Stomach (tissue), 9 donors: Measurements from ENCODE around the gene ERMARD. TPM values are rescaled to one million over a fixed set of nuclear protein-coding genes. Genes with fewer than 3 reads are reported as not detected.

Experiments used
- DNase-seq, 2 donors: peaks; one replicate each; pipeline versions ENCODE4 v3.0.0 to v3.0.0-alpha.2; 2013 to 2019
- H3K27ac ChIP-seq, 5 donors: fragments of 200-600 bp in 4 of 5; sonication (generic) in 4 of 5; one replicate each; pipeline ENCODE4 v1.5.1; 2013 to 2019; ENCODE audit warnings: mild to moderate bottlenecking in 1 of 5, moderate library complexity in 1 of 5
- H3K27me3 ChIP-seq, 3 donors: fragments of 200-600 bp; sonication (generic); one replicate each; pipeline ENCODE4 v1.5.1; 2017 to 2019; ENCODE audit warnings: mixed run types in 1 of 3
- H3K36me3 ChIP-seq, 4 donors: fragments of 200-600 bp; sonication (generic); 1 replicate in 3 of 4; 2 replicates in 1 of 4; pipeline ENCODE4 v1.5.1; 2016 to 2019
- H3K4me1 ChIP-seq, 4 donors: fragments of 200-600 bp; sonication (generic); one replicate each; pipeline ENCODE4 v1.5.1; 2016 to 2019
- H3K4me3 ChIP-seq, 4 donors: fragments of 200-600 bp; sonication (generic) in 3 of 4; one replicate each; pipeline ENCODE4 v1.5.1; 2016 to 2019; ENCODE audit warnings: mild to moderate bottlenecking in 1 of 4
- H3K9me3 ChIP-seq, 4 donors: fragments of 200-600 bp; sonication (generic); one replicate each; pipeline ENCODE4 v1.5.1; 2016 to 2019
- EP300 ChIP-seq: sonication (generic); formaldehyde crosslinking; IDR thresholded peaks from one replicate; pipeline ENCODE4 v1.6.1; 2017; ENCODE audit warnings: antibody characterized with exemption
- POLR2A ChIP-seq, 4 donors: fragments of 450-650 bp; IDR thresholded peaks; one replicate each; pipeline ENCODE4 v1.6.1; 2016; ENCODE audit warnings: antibody characterized with exemption in 4 of 4, control low read depth in 2 of 4, mild to moderate bottlenecking in 1 of 4, moderate library complexity in 1 of 4
- POLR2AphosphoS5 ChIP-seq, 3 donors: sonication (generic); formaldehyde crosslinking; IDR thresholded peaks; one replicate each; pipeline ENCODE4 v1.6.1; 2016; ENCODE audit warnings: antibody characterized with exemption in 3 of 3
- WGBS, 5 donors: extraction: QIAGEN DNeasy Blood & Tissue Kit in 3 of 5; methylation state at CpG; one replicate each; pipeline versions ENCODE4 v1.1.5 to v1.1.7; 2013 to 2018; 5-methylcytosine and 5-hydroxymethylcytosine counted together
- intact Hi-C: fragments of 100-400 bp; cut with DNase I; formaldehyde crosslinking; loops from one replicate; pipeline ENCODE4 v1.15.1; 2023; ENCODE audit warnings: low total_unique reads
- polyA plus RNA-seq, 3 donors: library from polyadenylated mRNA; stranded (reverse); fragments of 200-250 nt; gene quantifications; one replicate each; pipeline ENCODE4 v1.2.3, GENCODE V29; 2013
- total RNA-seq, 5 donors: library from RNA; depleted of rRNA; stranded (reverse); fragments of >200 nt; gene quantifications; one replicate each; pipeline versions ENCODE4 v1.1.0 to v1.2.3, GENCODE V29; 2014 to 2016
- TF ChIP-seq, protein P1 (sequence below), 7 experiments: fragments of 450-650 bp in 4 of 7; fragments of 200-600 bp in 3 of 7; sonication (generic) in 3 of 7; IDR thresholded peaks; one replicate each; pipeline ENCODE4 v1.5.1; 2016 to 2019; ENCODE audit warnings: antibody characterized with exemption in 7 of 7, control low read depth in 2 of 7, mild to moderate bottlenecking in 1 of 7
- donor health status: healthy with polysubstance abuse.
- donor health status: Bipolar disorder and iron deficiency.
- donor health status: healthy.

ERMARD gene
- total and polyA plus RNA-seq, 8 donors, result 4.1 to 84.5 (median 20.8) TPM

DNA sequence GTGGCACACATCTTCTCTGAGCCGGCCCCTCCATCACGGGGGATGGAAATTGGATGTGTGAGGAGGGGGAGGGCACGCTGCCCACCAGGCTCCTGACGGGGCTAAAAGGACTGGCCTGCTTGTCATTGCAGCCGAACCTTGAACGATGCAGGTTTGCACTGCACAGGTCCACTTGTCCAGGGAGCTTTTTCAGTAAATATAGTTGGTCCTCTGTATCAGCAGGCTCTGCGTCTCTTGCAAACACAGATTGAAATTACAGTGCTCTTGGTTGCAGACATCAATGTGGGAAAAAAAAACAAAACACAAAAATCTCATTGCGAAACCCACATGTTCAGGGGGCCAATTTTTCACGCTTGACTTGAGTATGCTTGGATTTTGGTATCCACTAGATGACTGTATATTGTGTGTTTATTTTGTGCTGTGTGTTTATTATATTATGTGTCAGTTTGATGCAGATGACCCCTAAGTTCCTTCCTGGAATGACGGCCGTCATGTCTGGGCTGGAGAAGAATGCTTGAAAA lies 29.2 kb downstream of the ERMARD start:
- no peak for DNase-seq
- H3K27me3 ChIP-seq, result no peaks in the 10 kb centered on the region
- H3K4me1 ChIP-seq, result no peaks in the 10 kb centered on the region
- H3K9me3 ChIP-seq, result no peaks in the 10 kb centered on the region
- WGBS, 5 donors, result 76 to 82% (median 78%) methylated on average over 11 of the region's 11 CpGs
- no peak for TF ChIP-seq POLR2AphosphoS5 (IDR thresholded peaks at IDR 0.05)
- TF ChIP-seq, protein P1, sequence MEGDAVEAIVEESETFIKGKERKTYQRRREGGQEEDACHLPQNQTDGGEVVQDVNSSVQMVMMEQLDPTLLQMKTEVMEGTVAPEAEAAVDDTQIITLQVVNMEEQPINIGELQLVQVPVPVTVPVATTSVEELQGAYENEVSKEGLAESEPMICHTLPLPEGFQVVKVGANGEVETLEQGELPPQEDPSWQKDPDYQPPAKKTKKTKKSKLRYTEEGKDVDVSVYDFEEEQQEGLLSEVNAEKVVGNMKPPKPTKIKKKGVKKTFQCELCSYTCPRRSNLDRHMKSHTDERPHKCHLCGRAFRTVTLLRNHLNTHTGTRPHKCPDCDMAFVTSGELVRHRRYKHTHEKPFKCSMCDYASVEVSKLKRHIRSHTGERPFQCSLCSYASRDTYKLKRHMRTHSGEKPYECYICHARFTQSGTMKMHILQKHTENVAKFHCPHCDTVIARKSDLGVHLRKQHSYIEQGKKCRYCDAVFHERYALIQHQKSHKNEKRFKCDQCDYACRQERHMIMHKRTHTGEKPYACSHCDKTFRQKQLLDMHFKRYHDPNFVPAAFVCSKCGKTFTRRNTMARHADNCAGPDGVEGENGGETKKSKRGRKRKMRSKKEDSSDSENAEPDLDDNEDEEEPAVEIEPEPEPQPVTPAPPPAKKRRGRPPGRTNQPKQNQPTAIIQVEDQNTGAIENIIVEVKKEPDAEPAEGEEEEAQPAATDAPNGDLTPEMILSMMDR (IDR thresholded peaks at IDR 0.05), result no peak
- no peak for TF ChIP-seq EP300
- TF ChIP-seq POLR2A (IDR thresholded peaks at IDR 0.05), result no peak
- H3K4me3 ChIP-seq, result no peak overlapping the region
- intact Hi-C loops, result no loop called here
- H3K36me3 ChIP-seq, result peaks cover 8 to 80% (median 71%) of the 10 kb centered on the region in 4 donors
- no peak overlapping the region for H3K27ac ChIP-seq

DNA sequence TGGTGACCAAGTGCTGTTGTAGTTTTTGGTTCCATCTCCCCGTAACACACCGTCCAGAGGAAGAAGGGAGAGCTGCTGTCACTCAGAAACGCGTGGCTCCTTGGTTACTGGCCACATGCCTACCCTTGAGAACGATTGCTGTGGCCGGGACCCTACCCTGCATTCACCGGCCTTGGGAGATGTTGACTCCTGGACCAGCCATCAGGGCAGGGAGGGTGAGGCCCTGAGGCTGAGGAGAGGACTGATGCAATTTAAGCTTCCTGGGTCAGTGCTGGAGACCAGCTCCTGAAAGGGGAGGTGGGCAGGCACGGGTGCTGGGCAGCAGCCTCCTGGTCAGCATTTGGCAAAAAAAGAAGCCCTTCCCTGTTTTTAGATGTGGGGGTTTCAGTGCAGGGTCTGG lies 31.5 kb downstream of the ERMARD start:
- H3K27ac ChIP-seq, result no peak overlapping the region
- peaks cover 0 to 57% (median 48%) of the 10 kb centered on the region in 4 donors for H3K36me3 ChIP-seq

DNA sequence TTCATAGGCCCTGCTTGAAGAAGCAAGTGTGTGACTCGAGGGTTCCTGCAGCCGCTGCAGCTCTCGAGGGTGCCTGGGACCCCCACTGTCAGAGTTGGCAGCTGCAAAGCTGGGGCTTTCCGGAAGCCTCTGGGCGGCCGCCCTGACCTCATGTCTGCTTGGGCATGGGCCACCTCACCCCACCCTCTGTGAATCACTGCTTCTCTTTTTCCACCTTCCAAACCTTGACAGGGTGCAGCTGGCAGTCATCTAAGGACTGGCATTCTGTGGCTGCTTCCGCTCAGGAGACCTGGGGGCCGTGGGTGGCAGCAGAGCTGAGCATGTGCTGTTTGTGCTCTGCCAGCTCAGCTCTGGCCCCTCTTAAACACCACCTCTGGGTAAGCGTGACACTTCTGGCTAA lies 32.0 kb downstream of the ERMARD start:
- Histone ChIP-seq H3K4me1 (no peaks in the 10 kb centered on the region), H3K27ac (no peak overlapping the region), H3K36me3 (peaks cover 0 to 55% (median 45%) of the 10 kb centered on the region in 4 donors), H3K4me3 (no peak overlapping the region), H3K27me3 (no peaks in the 10 kb centered on the region), H3K9me3 (no peaks in the 10 kb centered on the region)
- no peak for TF ChIP-seq POLR2A (IDR thresholded peaks at IDR 0.05)
- TF ChIP-seq EP300, result no peak
- TF ChIP-seq, protein P1 (IDR thresholded peaks at IDR 0.05), result no peak
- TF ChIP-seq POLR2AphosphoS5 (IDR thresholded peaks at IDR 0.05), result no peak
- 83 to 88% (median 88%) methylated on average over 6 to 9 of the region's 9 CpGs for WGBS, 5 donors
- no peak for DNase-seq
- intact Hi-C loops, result no loop called here

More for the DNA sequence above, 31.5 kb downstream of the ERMARD start:
- TF ChIP-seq EP300, result no peak
- no peak for TF ChIP-seq POLR2AphosphoS5 (IDR thresholded peaks at IDR 0.05)
- TF ChIP-seq, protein P1 (IDR thresholded peaks at IDR 0.05), result no peak
- no peak for TF ChIP-seq POLR2A (IDR thresholded peaks at IDR 0.05)
- Histone ChIP-seq H3K9me3 (no peaks in the 10 kb centered on the region), H3K4me3 (no peak overlapping the region), H3K4me1 (no peaks in the 10 kb centered on the region), H3K27me3 (no peaks in the 10 kb centered on the region)
- DNase-seq, result no peak
- 92 to 98% (median 97%) methylated on average over 8 of the region's 8 CpGs for WGBS, 5 donors
- intact Hi-C loops, result no loop called here

DNA sequence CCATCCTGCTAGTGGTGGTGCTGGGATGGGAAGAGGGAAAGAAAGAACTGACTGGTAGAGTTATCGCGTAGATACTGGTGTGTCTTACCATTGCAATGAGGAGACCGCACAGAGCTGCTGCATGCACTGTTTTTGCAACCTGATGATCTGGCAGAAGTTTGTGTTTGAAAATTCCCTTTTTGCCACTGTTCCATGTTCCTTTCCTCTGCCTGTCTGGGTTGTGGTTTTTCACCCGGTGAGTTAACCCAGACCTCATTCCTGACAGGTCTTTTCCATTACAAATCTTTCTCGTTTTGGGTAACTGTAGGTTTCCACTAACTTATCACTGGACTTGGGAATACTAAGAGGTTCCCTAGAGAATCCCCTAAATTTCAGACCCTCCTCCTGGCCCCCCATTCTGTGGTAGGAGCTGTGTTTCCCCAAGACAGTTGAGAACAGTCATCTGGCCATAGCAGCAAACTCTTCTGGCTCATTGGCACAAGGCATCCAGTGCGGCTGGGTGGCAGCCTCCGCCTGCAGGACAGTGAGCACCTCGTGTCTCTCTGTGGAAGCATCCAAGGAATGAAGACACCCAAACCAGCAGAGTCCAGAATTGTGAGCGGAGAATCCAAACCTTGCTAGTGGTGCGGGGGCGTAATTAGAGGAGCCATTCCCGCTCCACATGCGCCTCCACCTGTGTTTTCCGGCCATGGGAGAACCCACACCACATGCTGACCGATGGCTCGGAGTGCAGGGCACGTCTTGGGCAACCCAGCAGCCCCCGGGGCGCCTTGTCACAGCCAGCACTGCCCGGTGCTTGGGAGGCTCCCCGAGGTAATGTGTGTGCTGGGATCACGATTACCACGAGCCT lies 32.8 kb downstream of the ERMARD start:
- TF ChIP-seq, protein P1 (IDR thresholded peaks at IDR 0.05), result no peak
- TF ChIP-seq EP300 (no peak), POLR2A (IDR thresholded peaks at IDR 0.05) (no peak), POLR2AphosphoS5 (IDR thresholded peaks at IDR 0.05) (no peak)
- peaks cover 0 to 47% (median 38%) of the 10 kb centered on the region in 4 donors for H3K36me3 ChIP-seq

More for the DNA sequence above, 32.8 kb downstream of the ERMARD start:
- Histone ChIP-seq H3K9me3 (no peaks in the 10 kb centered on the region), H3K4me3 (no peak overlapping the region), H3K4me1 (peaks cover 0 to 1% (median 0%) of the 10 kb centered on the region in 4 donors), H3K27ac (no peak overlapping the region), H3K27me3 (no peaks in the 10 kb centered on the region)
- 92 to 96% (median 96%) methylated on average over 18 to 23 of the region's 23 CpGs for WGBS, 5 donors
- intact Hi-C loops, result no loop called here
- DNase-seq, result no peak
